GM12878 (cell line): ENCODE results near the gene CALD1.

ENCODE experiments used
- EZH2 ChIP-seq: IDR thresholded peaks from 2 replicates; pipeline ENCODE4 v1.6.1; 2012; ENCODE audit warnings: low read depth, mild to moderate bottlenecking, control low read depth, inconsistent platforms, low read length, borderline replicate concordance; ENCODE audit not compliant: control insufficient read depth
- FOXK2 ChIP-seq: fragments of 450-650 bp; IDR thresholded peaks from 2 replicates; pipeline ENCODE4 v1.6.1; 2017; ENCODE audit warnings: mild to moderate bottlenecking, moderate library complexity
- POLR2AphosphoS5 ChIP-seq: IDR thresholded peaks from 2 replicates; pipeline ENCODE4 v1.6.1; 2011; ENCODE audit warnings: mild to moderate bottlenecking, low read length, inconsistent platforms

GRCh38 chr7:134831862-134832261 is 52.4 kb downstream of the CALD1 start:
- TF ChIP-seq FOXK2 (no peak), POLR2AphosphoS5 (no peak), EZH2 (no peak)
